Nephron (organoid): ENCODE measurements around the gene RAB11FIP3.
A peak's percentile ranks its signal among the peaks of the same experiment; 100 is the strongest.

ENCODE experiments used
- H3K27ac Mint-ChIP-seq, 3 experiments: 2 replicates each; pipeline ENCODE4 v1.8.0; 2020; ENCODE audit warnings: mixed read lengths in 3 of 3, mild to moderate bottlenecking in 2 of 3, moderate library complexity in 1 of 3
- H3K27me3 Mint-ChIP-seq: 2 replicates; pipeline ENCODE4 v1.8.0; 2021; ENCODE audit warnings: low read depth, mild to moderate bottlenecking, moderate library complexity, mixed read lengths
- H3K36me3 Mint-ChIP-seq: 2 replicates; pipeline ENCODE4 v1.8.0; 2020; ENCODE audit warnings: low read depth, mixed read lengths
- H3K4me1 Mint-ChIP-seq: 2 replicates; pipeline ENCODE4 v1.8.0; 2020; ENCODE audit warnings: mixed read lengths
- H3K4me3 Mint-ChIP-seq, 3 experiments: 2 replicates each; pipeline ENCODE4 v1.8.0; 2020; ENCODE audit warnings: mild to moderate bottlenecking in 3 of 3, mixed read lengths in 3 of 3, moderate library complexity in 2 of 3
- H3K9me3 Mint-ChIP-seq: 2 replicates; pipeline ENCODE4 v1.8.0; 2020; ENCODE audit warnings: mixed read lengths
- TF ChIP-seq, protein P1 (sequence below), 3 experiments: fragments of 200-600 bp; sonication (generic); IDR thresholded peaks; one replicate each; pipeline ENCODE4 v1.5.0; 2021; ENCODE audit warnings: antibody characterized with exemption in 3 of 3; ENCODE audit not compliant: unreplicated experiment in 3 of 3

Gene RAB11FIP3

DNA sequence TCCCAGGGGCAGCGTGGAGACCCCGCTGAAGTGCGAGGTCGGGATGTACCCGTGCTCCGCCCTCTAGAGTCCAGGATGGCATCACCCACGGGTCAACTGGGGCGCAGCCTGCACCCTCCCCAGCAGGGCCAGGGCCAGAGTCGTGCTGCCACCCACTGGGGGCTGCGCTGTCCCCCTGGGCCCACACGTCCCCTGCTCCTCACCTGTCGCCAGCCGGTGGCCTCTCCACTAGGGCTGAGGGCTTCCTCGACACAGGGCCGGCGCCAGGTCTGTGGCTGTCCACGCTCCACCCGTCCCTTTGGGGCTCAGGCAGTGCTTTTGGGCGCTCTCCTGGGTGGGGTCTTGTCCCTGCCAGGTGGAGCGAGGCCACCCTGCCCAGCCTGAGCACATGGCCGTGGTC lies 123.1 kb downstream of the RAB11FIP3 start:
- H3K4me3 Mint-ChIP-seq, result no peak overlapping the region
- TF ChIP-seq, protein P1, sequence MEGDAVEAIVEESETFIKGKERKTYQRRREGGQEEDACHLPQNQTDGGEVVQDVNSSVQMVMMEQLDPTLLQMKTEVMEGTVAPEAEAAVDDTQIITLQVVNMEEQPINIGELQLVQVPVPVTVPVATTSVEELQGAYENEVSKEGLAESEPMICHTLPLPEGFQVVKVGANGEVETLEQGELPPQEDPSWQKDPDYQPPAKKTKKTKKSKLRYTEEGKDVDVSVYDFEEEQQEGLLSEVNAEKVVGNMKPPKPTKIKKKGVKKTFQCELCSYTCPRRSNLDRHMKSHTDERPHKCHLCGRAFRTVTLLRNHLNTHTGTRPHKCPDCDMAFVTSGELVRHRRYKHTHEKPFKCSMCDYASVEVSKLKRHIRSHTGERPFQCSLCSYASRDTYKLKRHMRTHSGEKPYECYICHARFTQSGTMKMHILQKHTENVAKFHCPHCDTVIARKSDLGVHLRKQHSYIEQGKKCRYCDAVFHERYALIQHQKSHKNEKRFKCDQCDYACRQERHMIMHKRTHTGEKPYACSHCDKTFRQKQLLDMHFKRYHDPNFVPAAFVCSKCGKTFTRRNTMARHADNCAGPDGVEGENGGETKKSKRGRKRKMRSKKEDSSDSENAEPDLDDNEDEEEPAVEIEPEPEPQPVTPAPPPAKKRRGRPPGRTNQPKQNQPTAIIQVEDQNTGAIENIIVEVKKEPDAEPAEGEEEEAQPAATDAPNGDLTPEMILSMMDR (IDR thresholded peaks at IDR 0.05; ENCODE audit: unreplicated experiment in 3 of 3), result no peak
- H3K36me3 Mint-ChIP-seq, result no peaks in the 10 kb centered on the region
- no peaks in the 10 kb centered on the region for H3K27me3 Mint-ChIP-seq
- H3K4me1 Mint-ChIP-seq, result no peaks in the 10 kb centered on the region
- H3K9me3 Mint-ChIP-seq, result no peaks in the 10 kb centered on the region
- no peak overlapping the region for H3K27ac Mint-ChIP-seq

DNA sequence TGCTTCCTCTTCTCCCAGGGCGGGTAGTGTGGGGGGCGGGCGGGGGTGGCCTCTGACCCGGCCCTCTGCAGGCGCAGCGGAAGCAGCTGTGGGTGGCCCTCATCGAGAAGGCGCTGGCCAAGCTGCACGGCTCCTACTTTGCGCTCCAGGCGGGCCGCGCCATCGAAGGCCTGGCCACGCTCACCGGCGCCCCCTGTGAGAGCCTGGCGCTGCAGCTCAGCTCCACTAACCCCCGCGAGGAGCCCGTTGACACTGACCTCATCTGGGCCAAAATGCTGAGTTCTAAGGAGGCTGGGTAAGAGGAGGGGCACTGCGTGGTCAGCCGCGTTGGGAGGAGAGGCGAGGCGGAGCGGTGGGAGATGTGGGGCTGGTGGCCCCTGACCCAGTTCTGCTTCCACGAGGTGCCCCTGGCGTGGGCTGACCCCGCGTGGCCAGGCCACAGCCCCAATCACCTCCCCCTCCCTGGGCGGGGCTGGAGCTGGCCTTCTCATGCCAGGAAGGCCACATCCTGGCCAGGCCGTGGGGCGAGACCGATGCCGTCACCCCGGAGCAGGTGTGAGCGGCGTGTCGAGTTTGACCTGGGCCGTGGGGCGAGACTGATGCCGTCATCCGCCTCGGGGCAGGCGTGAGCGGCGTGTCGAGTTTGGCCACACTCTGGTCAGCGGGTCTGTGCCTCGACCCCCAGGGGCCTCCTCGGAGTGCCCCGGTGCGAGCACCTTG lies 124.3 kb downstream of the RAB11FIP3 start:
- TF ChIP-seq, protein P1 (IDR thresholded peaks at IDR 0.05; ENCODE audit: unreplicated experiment in 3 of 3), result no peak
- Mint-ChIP-seq H3K9me3 (no peaks in the 10 kb centered on the region), H3K4me3 (no peak overlapping the region)

DNA sequence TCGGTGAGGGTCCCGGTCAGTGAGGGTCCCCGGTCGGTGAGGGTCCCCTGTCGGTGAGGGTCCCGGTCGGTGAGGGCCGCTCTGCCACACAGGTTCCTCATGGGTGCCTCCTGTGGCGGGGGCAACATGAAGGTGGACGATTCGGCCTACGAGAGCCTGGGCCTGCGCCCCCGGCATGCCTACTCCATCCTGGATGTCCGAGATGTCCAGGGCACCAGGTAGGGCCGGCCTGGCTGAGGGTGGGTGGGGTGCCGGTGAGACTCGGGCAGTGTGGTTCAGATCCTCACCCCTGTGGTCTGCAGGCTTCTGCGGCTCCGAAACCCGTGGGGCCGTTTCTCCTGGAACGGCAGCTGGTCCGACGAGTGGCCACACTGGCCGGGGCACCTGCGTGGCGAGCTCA lies 125.8 kb downstream of the RAB11FIP3 start:
- H3K27me3 Mint-ChIP-seq, result no peaks in the 10 kb centered on the region
- peaks cover 4% of the 10 kb centered on the region for H3K36me3 Mint-ChIP-seq
- peaks cover 5% of the 10 kb centered on the region for H3K4me1 Mint-ChIP-seq
- H3K4me3 Mint-ChIP-seq, result no peak overlapping the region
- TF ChIP-seq, protein P1 (IDR thresholded peaks at IDR 0.05; ENCODE audit: unreplicated experiment in 3 of 3), result no peak
- H3K9me3 Mint-ChIP-seq, result no peaks in the 10 kb centered on the region
- no peak overlapping the region for H3K27ac Mint-ChIP-seq

More for the DNA sequence above, 124.3 kb downstream of the RAB11FIP3 start:
- H3K27me3 Mint-ChIP-seq, result no peaks in the 10 kb centered on the region
- H3K36me3 Mint-ChIP-seq, result peaks cover 4% of the 10 kb centered on the region
- H3K27ac Mint-ChIP-seq, result no peak overlapping the region
- peaks cover 5% of the 10 kb centered on the region for H3K4me1 Mint-ChIP-seq

DNA sequence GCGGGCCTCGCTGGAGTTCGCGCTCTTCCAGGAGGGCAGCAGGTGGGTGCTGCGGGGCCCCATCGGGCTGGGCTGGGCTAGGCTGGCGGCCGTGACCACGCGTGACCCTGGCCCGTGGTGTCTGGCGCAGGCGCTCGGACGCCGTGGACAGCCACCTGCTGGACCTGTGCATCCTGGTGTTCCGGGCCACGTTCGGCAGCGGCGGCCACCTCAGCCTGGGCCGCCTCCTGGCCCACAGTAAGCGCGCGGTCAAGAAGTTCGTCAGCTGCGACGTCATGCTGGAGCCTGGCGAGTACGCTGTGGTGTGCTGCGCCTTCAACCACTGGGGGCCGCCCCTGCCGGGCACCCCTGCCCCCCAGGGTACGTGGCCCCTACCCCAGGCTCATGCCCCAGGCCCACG lies 126.7 kb downstream of the RAB11FIP3 start:
- peaks cover 5% of the 10 kb centered on the region for H3K4me1 Mint-ChIP-seq
- H3K27me3 Mint-ChIP-seq, result peaks cover 4% of the 10 kb centered on the region
- H3K27ac Mint-ChIP-seq, result no peak overlapping the region
- peaks cover 4% of the 10 kb centered on the region for H3K36me3 Mint-ChIP-seq
- TF ChIP-seq, protein P1 (IDR thresholded peaks at IDR 0.05; ENCODE audit: unreplicated experiment in 3 of 3), result no peak
- no peak overlapping the region for H3K4me3 Mint-ChIP-seq
- no peaks in the 10 kb centered on the region for H3K9me3 Mint-ChIP-seq

DNA sequence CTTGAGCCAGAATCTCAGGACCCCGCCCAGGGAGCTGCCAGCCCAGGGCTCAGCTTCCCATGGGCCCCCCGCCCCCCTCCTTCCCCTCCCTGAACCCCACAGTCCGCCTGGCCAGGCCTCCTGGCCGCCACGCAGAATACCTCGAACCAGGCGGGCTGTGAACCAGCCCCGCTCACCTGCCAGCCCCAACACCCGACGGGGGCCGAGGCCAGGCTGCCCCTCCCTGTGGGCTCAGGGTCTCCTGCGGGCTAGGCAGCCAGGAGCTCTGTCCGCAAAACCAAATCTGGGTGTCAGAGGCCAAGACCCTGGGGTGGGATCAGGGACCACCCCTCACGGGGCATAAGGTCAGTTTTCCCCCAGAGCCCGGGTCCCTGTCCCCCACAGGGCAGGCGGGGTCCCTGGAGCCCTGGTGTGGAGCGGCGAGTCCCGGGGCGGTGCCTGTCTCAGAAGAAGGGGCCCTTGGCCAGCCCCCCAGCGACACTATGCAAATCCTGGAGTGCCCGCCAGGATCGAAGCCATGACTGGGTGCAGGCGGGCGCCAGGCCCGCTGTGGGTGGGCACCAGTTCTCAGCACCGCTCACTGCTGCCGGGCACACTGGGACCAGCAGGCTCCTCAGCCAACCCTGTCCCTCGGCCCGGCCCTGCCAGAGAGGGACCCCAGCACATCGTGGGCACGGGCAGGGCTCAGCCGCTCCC lies 128.3 kb downstream of the RAB11FIP3 start:
- H3K4me1 Mint-ChIP-seq, result peaks cover 5% of the 10 kb centered on the region
- H3K9me3 Mint-ChIP-seq, result no peaks in the 10 kb centered on the region
- no peak overlapping the region for H3K4me3 Mint-ChIP-seq
- TF ChIP-seq, protein P1 (IDR thresholded peaks at IDR 0.05; ENCODE audit: unreplicated experiment in 3 of 3), result no peak
- no peak overlapping the region for H3K27ac Mint-ChIP-seq
- peaks cover 15% of the 10 kb centered on the region for H3K27me3 Mint-ChIP-seq
- H3K36me3 Mint-ChIP-seq, result peaks cover 4% of the 10 kb centered on the region

DNA sequence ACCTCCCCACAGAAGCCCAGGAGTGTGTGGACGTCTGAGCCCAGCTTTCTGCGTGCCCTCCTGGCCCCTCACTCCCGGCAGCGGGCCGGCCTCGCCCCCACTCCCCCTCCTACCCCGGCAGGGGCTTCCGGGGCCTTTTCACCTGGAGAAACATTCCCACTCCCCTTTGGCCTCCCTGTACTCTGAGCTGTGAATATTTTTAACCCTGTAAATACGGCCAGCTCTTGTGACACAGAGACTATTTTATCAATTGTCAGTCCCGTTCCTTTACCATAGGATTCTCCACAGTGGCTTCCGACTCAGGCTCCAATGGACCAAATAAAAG lies 128.8 kb downstream of the RAB11FIP3 start:
- peaks cover 4% of the 10 kb centered on the region for H3K36me3 Mint-ChIP-seq
- H3K9me3 Mint-ChIP-seq, result no peaks in the 10 kb centered on the region
- peak overlapping the region in 2 of 3 experiments; percentile 10 to 49 for H3K27ac Mint-ChIP-seq
- peaks cover 5% of the 10 kb centered on the region for H3K4me1 Mint-ChIP-seq
- H3K4me3 Mint-ChIP-seq, result no peak overlapping the region
- H3K27me3 Mint-ChIP-seq, result peaks cover 17% of the 10 kb centered on the region
- TF ChIP-seq, protein P1 (IDR thresholded peaks at IDR 0.05; ENCODE audit: unreplicated experiment in 3 of 3), result no peak
